AG10803 (cell line): ENCODE data around the gene OSGIN1.

Experiments used
- DNase-seq: peaks from one replicate; pipeline ENCODE4 v3.0.0; 2010; ENCODE audit warnings: low read depth
- H3K4me3 ChIP-seq: 2 replicates; pipeline ENCODE4 v1.5.1; 2011; ENCODE audit warnings: mild to moderate bottlenecking, low read length, control low read depth
- CTCF ChIP-seq: conservative IDR thresholded peaks from 2 replicates; pipeline ENCODE4 v1.5.1; 2011; ENCODE audit warnings: mild to moderate bottlenecking, low read length, control low read depth, inconsistent platforms

Gene OSGIN1

GRCh38 chr16:83952940-83953795, at the start of gene OSGIN1:
Gene OSGIN1 (plus strand): TSS chr16:83953240. CDS start chr16:83957672, 4,432 bp downstream.
- DNase-seq = peak; percentile 92
- H3K4me3 ChIP-seq = peak within 1 kb of the TSS; percentile 79
- no peak for TF ChIP-seq CTCF

GRCh38 chr16:83903751-83904150, 49.3 kb upstream of the OSGIN1 start:
- H3K4me3 ChIP-seq = no peak overlapping the region
- no peak for TF ChIP-seq CTCF
- DNase-seq = peak; percentile 62

- no peak for TF ChIP-seq CTCF
- H3K4me3 ChIP-seq = no peak overlapping the region
- peak; percentile 63 for DNase-seq
These were observed 46.4 kb upstream of the OSGIN1 start for GRCh38 chr16:83906683-83907082.

GRCh38 chr16:83907111-83907510, 45.9 kb upstream of the OSGIN1 start:
- no peak overlapping the region for H3K4me3 ChIP-seq
- no peak for TF ChIP-seq CTCF
- DNase-seq = no peak

GRCh38 chr16:83907631-83908250, 45.3 kb upstream of the OSGIN1 start:
- DNase-seq = no peak
- H3K4me3 ChIP-seq = no peak overlapping the region
- TF ChIP-seq CTCF = no peak

GRCh38 chr16:83908798-83909197, 44.2 kb upstream of the OSGIN1 start:
- no peak for TF ChIP-seq CTCF
- H3K4me3 ChIP-seq = no peak overlapping the region
- DNase-seq = no peak

- TF ChIP-seq CTCF = no peak
- no peak for DNase-seq
- H3K4me3 ChIP-seq = no peak overlapping the region
These were observed 41.8 kb upstream of the OSGIN1 start for GRCh38 chr16:83911290-83911689.
